HS-27A (cell line): ENCODE measurements around the gene ACOT7.

Source experiments
- DNase-seq: peaks from one replicate; pipeline ENCODE4 v3.0.0-alpha.2; 2012; ENCODE audit warnings: low read depth, missing footprints

Gene ACOT7

GRCh38 chr1:6360517-6361070 lies 33.0 kb downstream of the ACOT7 start:
- DNase-seq: no peak

- DNase-seq: no peak
Measured at GRCh38 chr1:6360117-6360496, 33.5 kb downstream of the ACOT7 start.

- no peak for DNase-seq
Measured at GRCh38 chr1:6359216-6360116, 34.1 kb downstream of the ACOT7 start.

- no peak for DNase-seq
Measured at GRCh38 chr1:6358757-6359201, 34.8 kb downstream of the ACOT7 start.

GRCh38 chr1:6358144-6358624 lies 35.4 kb downstream of the ACOT7 start:
- no peak for DNase-seq

GRCh38 chr1:6357243-6357936 lies 36.2 kb downstream of the ACOT7 start:
- no peak for DNase-seq

- DNase-seq: no peak
Measured at GRCh38 chr1:6355621-6356020, 37.9 kb downstream of the ACOT7 start.

- DNase-seq: no peak
Measured at GRCh38 chr1:6354659-6355317, 38.8 kb downstream of the ACOT7 start.

- DNase-seq: no peak
Measured at GRCh38 chr1:6353955-6354658, 39.5 kb downstream of the ACOT7 start.

GRCh38 chr1:6353619-6353954 lies 40.0 kb downstream of the ACOT7 start:
- DNase-seq: no peak

- no peak for DNase-seq
Measured at GRCh38 chr1:6352138-6352563, 41.4 kb downstream of the ACOT7 start.

GRCh38 chr1:6351480-6352137 lies 42.0 kb downstream of the ACOT7 start:
- DNase-seq: no peak

GRCh38 chr1:6350416-6351088 lies 43.0 kb downstream of the ACOT7 start:
- DNase-seq: no peak

GRCh38 chr1:6349254-6349943 lies 44.2 kb downstream of the ACOT7 start:
- DNase-seq: no peak

- DNase-seq: no peak
Measured at GRCh38 chr1:6348511-6349191, 44.9 kb downstream of the ACOT7 start.

- DNase-seq: no peak
Measured at GRCh38 chr1:6347641-6348487, 45.7 kb downstream of the ACOT7 start.

- no peak for DNase-seq
Measured at GRCh38 chr1:6345460-6345859, 48.1 kb downstream of the ACOT7 start.

- DNase-seq: no peak
Measured at GRCh38 chr1:6345009-6345408, 48.6 kb downstream of the ACOT7 start.
